H9 (cell line): Measurements from ENCODE around the gene TRIB2. TPM values are rescaled to one million over a fixed set of nuclear protein-coding genes. Genes with fewer than 3 reads are reported as not detected.

Experiments used
- DNase-seq: peaks from one replicate; pipeline ENCODE4 v3.0.0-alpha.2; 2017
- H2AFZ ChIP-seq: one replicate; pipeline ENCODE4 v1.6.1; 2013; ENCODE audit warnings: mild to moderate bottlenecking, low read length, control low read depth, moderate library complexity
- H2AK5ac ChIP-seq: 2 replicates; pipeline ENCODE4 v1.6.1; 2013; ENCODE audit warnings: low read length, control low read depth, mixed read lengths; ENCODE audit not compliant: insufficient read length
- H2BK120ac ChIP-seq: one replicate; pipeline ENCODE4 v1.6.1; 2013; ENCODE audit warnings: low read depth, mild to moderate bottlenecking, low read length, control low read depth, inconsistent platforms; ENCODE audit not compliant: poor library complexity, severe bottlenecking
- H2BK12ac ChIP-seq: 2 replicates; pipeline ENCODE4 v1.6.1; 2013; ENCODE audit warnings: low read length, control low read depth, mixed read lengths, low read depth; ENCODE audit not compliant: insufficient read length
- H2BK15ac ChIP-seq: 2 replicates; pipeline ENCODE4 v1.6.1; 2013; ENCODE audit warnings: low read depth, low read length, control low read depth
- H2BK20ac ChIP-seq: one replicate; pipeline ENCODE4 v1.6.1; 2013; ENCODE audit warnings: low read depth, mild to moderate bottlenecking, low read length, control low read depth, inconsistent platforms; ENCODE audit not compliant: poor library complexity, severe bottlenecking
- H2BK5ac ChIP-seq: 2 replicates; pipeline ENCODE4 v1.6.1; 2013; ENCODE audit warnings: low read length, control low read depth, mixed read lengths; ENCODE audit not compliant: insufficient read length
- H3K14ac ChIP-seq: 2 replicates; pipeline ENCODE4 v1.6.1; 2013; ENCODE audit warnings: low read length, control low read depth; ENCODE audit not compliant: insufficient read depth
- H3K18ac ChIP-seq: 2 replicates; pipeline ENCODE4 v1.6.1; 2013; ENCODE audit warnings: low read depth, mild to moderate bottlenecking, mixed read lengths, low read length, control low read depth; ENCODE audit not compliant: insufficient read length
- H3K23ac ChIP-seq: 2 replicates; pipeline ENCODE4 v1.6.1; 2013; ENCODE audit warnings: low read length, control low read depth, mixed read lengths, low read depth; ENCODE audit not compliant: insufficient read length
- H3K23me2 ChIP-seq: 2 replicates; pipeline ENCODE4 v1.6.1; 2013; ENCODE audit warnings: low read depth, mild to moderate bottlenecking, mixed read lengths, low read length, control low read depth; ENCODE audit not compliant: insufficient read length, poor library complexity, severe bottlenecking
- H3K27ac ChIP-seq: 2 replicates; pipeline ENCODE4 v1.5.1; 2013; ENCODE audit warnings: low read length, control low read depth, mixed read lengths, low read depth; ENCODE audit not compliant: insufficient read length
- H3K27me3 ChIP-seq: 2 replicates; pipeline ENCODE4 v1.6.1; 2013; ENCODE audit warnings: low read length, control low read depth, inconsistent platforms; ENCODE audit not compliant: insufficient read depth
- H3K4ac ChIP-seq: 2 replicates; pipeline ENCODE4 v1.6.1; 2013; ENCODE audit warnings: low read depth, mild to moderate bottlenecking, control low read depth, inconsistent platforms, low read length, moderate library complexity
- H3K4me1 ChIP-seq: 2 replicates; pipeline ENCODE4 v1.6.1; 2013; ENCODE audit warnings: low read length, control low read depth, inconsistent platforms; ENCODE audit not compliant: insufficient read depth
- H3K4me2 ChIP-seq: 2 replicates; pipeline ENCODE4 v1.6.1; 2013; ENCODE audit warnings: low read length, control low read depth, mixed read lengths; ENCODE audit not compliant: insufficient read length, insufficient read depth
- H3K56ac ChIP-seq: 2 replicates; pipeline ENCODE4 v1.6.1; 2013; ENCODE audit warnings: low read depth, mild to moderate bottlenecking, mixed read lengths, low read length, control low read depth; ENCODE audit not compliant: insufficient read length
- H3K79me1 ChIP-seq: 2 replicates; pipeline ENCODE4 v1.6.1; 2013; ENCODE audit warnings: low read depth, mild to moderate bottlenecking, moderate library complexity, low read length, control low read depth, inconsistent platforms; ENCODE audit not compliant: insufficient read depth, poor library complexity, severe bottlenecking
- H3K79me2 ChIP-seq: 2 replicates; pipeline ENCODE4 v1.6.1; 2013; ENCODE audit warnings: low read length, control low read depth, inconsistent platforms; ENCODE audit not compliant: insufficient read depth
- H3K9ac ChIP-seq: 2 replicates; pipeline ENCODE4 v1.6.1; 2013; ENCODE audit warnings: low read length, control low read depth, mixed read lengths; ENCODE audit not compliant: insufficient read length; ENCODE audit errors: extremely low read depth
- H3K9me3 ChIP-seq: one replicate; pipeline ENCODE4 v1.6.1; 2013; ENCODE audit warnings: low read depth, low read length, inconsistent platforms; ENCODE audit not compliant: control insufficient read depth
- H3T11ph ChIP-seq: one replicate; pipeline ENCODE4 v1.6.1; 2013; ENCODE audit warnings: mild to moderate bottlenecking, low read length, control low read depth, inconsistent platforms
- H4K20me1 ChIP-seq: one replicate; pipeline ENCODE4 v1.6.1; 2013; ENCODE audit not compliant: control insufficient read depth, insufficient read length, insufficient read depth
- H4K5ac ChIP-seq: 2 replicates; pipeline ENCODE4 v1.6.1; 2013; ENCODE audit warnings: low read depth, mild to moderate bottlenecking, mixed read lengths, low read length, control low read depth; ENCODE audit not compliant: insufficient read length
- H4K8ac ChIP-seq: replicated peaks from 2 replicates; pipeline ENCODE4 v1.6.1; 2013; ENCODE audit warnings: low read length, control low read depth, mixed read lengths, low read depth; ENCODE audit not compliant: insufficient read length
- H4K91ac ChIP-seq: 2 replicates; pipeline ENCODE4 v1.6.1; 2013; ENCODE audit warnings: low read depth, mild to moderate bottlenecking, moderate library complexity, mixed read lengths, low read length, control low read depth; ENCODE audit not compliant: insufficient read length
- H3K27ac Mint-ChIP-seq, 3 experiments: 2 replicates in 2 of 3; 3 replicates in 1 of 3; pipeline ENCODE4 v1.8.0; 2020 to 2021; ENCODE audit warnings: mixed read lengths in 3 of 3, mild to moderate bottlenecking in 1 of 3, moderate library complexity in 1 of 3
- H3K27me3 Mint-ChIP-seq: 2 replicates; pipeline ENCODE4 v1.8.0; 2021; ENCODE audit warnings: low read depth, mild to moderate bottlenecking, moderate library complexity, mixed read lengths
- H3K36me3 Mint-ChIP-seq, 3 experiments: 2 replicates in 2 of 3; 3 replicates in 1 of 3; pipeline ENCODE4 v1.8.0; 2020 to 2021; ENCODE audit warnings: low read depth in 3 of 3, mixed read lengths in 3 of 3; ENCODE audit not compliant: insufficient read depth in 1 of 3
- H3K4me1 Mint-ChIP-seq, 2 experiments: 2 replicates each; pipeline ENCODE4 v1.8.0; 2020; ENCODE audit warnings: mixed read lengths in 2 of 2
- H3K4me3 Mint-ChIP-seq, 2 experiments: 2 replicates in 1 of 2; 3 replicates in 1 of 2; pipeline ENCODE4 v1.8.0; 2020 to 2021; ENCODE audit warnings: mild to moderate bottlenecking in 2 of 2, mixed read lengths in 2 of 2, moderate library complexity in 1 of 2
- H3K9me3 Mint-ChIP-seq, 2 experiments: 2 replicates in 1 of 2; 3 replicates in 1 of 2; pipeline ENCODE4 v1.8.0; 2020; ENCODE audit warnings: mild to moderate bottlenecking in 2 of 2, mixed read lengths in 2 of 2, moderate library complexity in 1 of 2
- CTCF ChIP-seq: fragments of 200-600 bp; sonication (generic); conservative IDR thresholded peaks from 3 replicates; pipeline ENCODE4 v1.8.0; 2021; ENCODE audit warnings: antibody characterized with exemption, mild to moderate bottlenecking
- WGBS: extraction: QIAGEN DNeasy Blood & Tissue Kit; methylation state at CpG from one replicate; pipeline ENCODE4 v1.1.7; 2013; ENCODE audit warnings: missing lambda C conversion rate, low lambda C conversion rate, mixed read lengths; ENCODE audit not compliant: insufficient read length; ENCODE audit errors: extremely low coverage; 5-methylcytosine and 5-hydroxymethylcytosine counted together
- total RNA-seq: library from RNA; stranded (reverse); gene quantifications from 2 replicates; pipeline ENCODE4 v1.2.1, GENCODE V29; 2021

TRIB2 gene
- total RNA-seq, 1 experiment from 2014 or later = 41.9 TPM

- H2BK120ac ChIP-seq = no peak overlapping the region
- H3K27me3 ChIP-seq = no peaks in the 10 kb centered on the region
- H3K14ac ChIP-seq = no peak overlapping the region
- no peak overlapping the region for H3K18ac ChIP-seq
- H4K5ac ChIP-seq = no peak overlapping the region
- H3K23me2 ChIP-seq = no peaks in the 10 kb centered on the region
- no peaks in the 10 kb centered on the region for H3K79me1 ChIP-seq
- H3K4me2 ChIP-seq = no peak overlapping the region
- H3K23ac ChIP-seq = no peak overlapping the region
- WGBS = no CpG with 5 or more reads among the region's 4 CpGs
- no peaks in the 10 kb centered on the region for H3K79me2 ChIP-seq
- no peak overlapping the region for H2BK15ac ChIP-seq
- H4K91ac ChIP-seq = no peak overlapping the region
- H3K27me3 Mint-ChIP-seq = peaks cover 18% of the 10 kb centered on the region
- no peak overlapping the region for H3K27ac Mint-ChIP-seq
- no peak overlapping the region for H2BK5ac ChIP-seq
- peaks cover 0 to 4% of the 10 kb centered on the region in 2 experiments; a peak in 2 of 5 replicates for H3K9me3 Mint-ChIP-seq
- H3K4me1 Mint-ChIP-seq = peaks cover 14 to 15% of the 10 kb centered on the region in 2 experiments
- H3K4me3 Mint-ChIP-seq = no peak overlapping the region
- H3K9ac ChIP-seq = no peak overlapping the region
- no peak overlapping the region for H2AK5ac ChIP-seq
- H3K27ac ChIP-seq = no peak overlapping the region
- no peak overlapping the region for H4K8ac ChIP-seq
- no peak overlapping the region for H2AFZ ChIP-seq
- H4K20me1 ChIP-seq = no peaks in the 10 kb centered on the region
- H3K36me3 Mint-ChIP-seq = peaks cover 0 to 2% (median 0%) of the 10 kb centered on the region in 3 experiments; a peak in 2 of 7 replicates
- H3K9me3 ChIP-seq = no peaks in the 10 kb centered on the region
- DNase-seq = no peak
- H3K4ac ChIP-seq = no peak overlapping the region
- no peaks in the 10 kb centered on the region for H3K4me1 ChIP-seq
- no peak for TF ChIP-seq CTCF
- H2BK20ac ChIP-seq = no peak overlapping the region
- H2BK12ac ChIP-seq = no peak overlapping the region
- H3T11ph ChIP-seq = no peak overlapping the region
- H3K56ac ChIP-seq = no peak overlapping the region
Observed at GRCh38 chr2:12762976-12763375, 46.2 kb downstream of the TRIB2 start.
